Caco-2 (cell line): ENCODE results near the gene EIF3I. TPM values are rescaled to one million over a fixed set of nuclear protein-coding genes. Genes with fewer than 3 reads are reported as not detected.
A peak's percentile ranks its signal among the peaks of the same experiment; 100 is the strongest.

ENCODE experiments used
- BruUV-seq: library from RNA; stranded (reverse); fragments of 400-500 nt; replicated peaks from 2 replicates; lab custom pipeline; 2021; lab: Mats Ljungman, UMichigan
- CTCF ChIA-PET: fragments of 300-600 bp; sonication (Branson Sonifier 250); formaldehyde crosslinking; loops from one replicate; lab custom pipeline; 2022; ENCODE audit warnings: antibody characterized with exemption; lab: Charles Lee
- POLR2A ChIA-PET: fragments of 300-600 bp; sonication (Branson Sonifier 250); formaldehyde crosslinking; loops from one replicate; lab custom pipeline; 2022; ENCODE audit warnings: antibody characterized with exemption; lab: Charles Lee
- DNase-seq, 2 experiments: peaks; one replicate each; pipeline versions ENCODE4 v3.0.0 to v3.0.0-alpha.2; 2020 to 2022
- H3K27me3 ChIP-seq: replicated peaks from 2 replicates; pipeline ENCODE4 v1.6.0; 2011; ENCODE audit warnings: low read length; ENCODE audit not compliant: control insufficient read depth, insufficient read depth
- H3K36me3 ChIP-seq: 2 replicates; pipeline ENCODE4 v1.5.1; 2011; ENCODE audit warnings: low read length; ENCODE audit not compliant: control insufficient read depth, insufficient read depth
- H3K4me1 ChIP-seq: fragments of 250-450 bp; sonication (Bioruptor Pico); 2 replicates; pipeline ENCODE4 v1.5.1; 2020; ENCODE audit warnings: mild to moderate bottlenecking
- H3K4me3 ChIP-seq: 2 replicates; pipeline ENCODE4 v1.5.1; 2011; ENCODE audit warnings: low read depth, mild to moderate bottlenecking, control low read depth, low read length
- H3K9me3 ChIP-seq: fragments of 250-450 bp; sonication (Bioruptor Pico); 2 replicates; pipeline ENCODE4 v1.5.1; 2020; ENCODE audit warnings: mild to moderate bottlenecking, moderate library complexity
- H3K27ac Mint-ChIP-seq: one replicate; pipeline ENCODE4 v1.8.0; 2022; ENCODE audit warnings: mixed read lengths; ENCODE audit not compliant: unreplicated experiment
- H3K27me3 Mint-ChIP-seq: one replicate; pipeline ENCODE4 v1.8.0; 2022; ENCODE audit warnings: mixed read lengths; ENCODE audit not compliant: insufficient read depth, unreplicated experiment
- H3K36me3 Mint-ChIP-seq: one replicate; pipeline ENCODE4 v1.8.0; 2022; ENCODE audit warnings: mild to moderate bottlenecking, mixed read lengths; ENCODE audit not compliant: insufficient read depth, unreplicated experiment
- H3K4me1 Mint-ChIP-seq: one replicate; pipeline ENCODE4 v1.8.0; 2022; ENCODE audit warnings: low read depth, mixed read lengths; ENCODE audit not compliant: unreplicated experiment
- H3K4me3 Mint-ChIP-seq: one replicate; pipeline ENCODE4 v1.8.0; 2022; ENCODE audit warnings: mild to moderate bottlenecking, moderate library complexity, mixed read lengths; ENCODE audit not compliant: unreplicated experiment
- H3K9me3 Mint-ChIP-seq: one replicate; pipeline ENCODE4 v1.8.0; 2022; ENCODE audit warnings: mixed read lengths; ENCODE audit not compliant: unreplicated experiment
- CTCF ChIP-seq, 2 experiments: fragments of 200-600 bp in 1 of 2; IDR thresholded peaks; 1 replicate in 1 of 2; 2 replicates in 1 of 2; pipeline versions ENCODE4 v1.5.1 to v1.8.0; 2011 to 2022; ENCODE audit warnings: antibody characterized with exemption in 1 of 2, control low read depth in 1 of 2, inconsistent platforms in 1 of 2, low read depth in 1 of 2, low read length in 1 of 2, mild to moderate bottlenecking in 1 of 2, moderate library complexity in 1 of 2; ENCODE audit not compliant: insufficient read depth in 1 of 2, severe bottlenecking in 1 of 2, unreplicated experiment in 1 of 2
- intact Hi-C: fragments of 100-400 bp; cut with micrococcal nuclease; formaldehyde crosslinking; loops from one replicate; pipeline ENCODE4 v1.10.0; 2022; ENCODE audit not compliant: unreplicated experiment
- total RNA-seq: library from RNA; stranded (reverse); gene quantifications from 2 replicates; pipeline ENCODE4 v1.2.3, GENCODE V29; 2022

The EIF3I gene
- total RNA-seq, 1 experiment from 2014 or later, result 128 TPM

GRCh38 chr1:32266921-32267591, 44.8 kb downstream of the EIF3I start:
- H3K4me3 ChIP-seq, result no peak overlapping the region
- TF ChIP-seq CTCF (IDR thresholded peaks at IDR 0.05; ENCODE audit: insufficient read depth in 1 of 2, low read depth in 1 of 2, low read length in 1 of 2, severe bottlenecking in 1 of 2, unreplicated experiment in 1 of 2), result no peak
- DNase-seq, result peak in 1 of 2 experiments; percentile 9
- no peak overlapping the region for H3K4me3 Mint-ChIP-seq
- H3K27me3 ChIP-seq, result no peaks in the 10 kb centered on the region
- intact Hi-C loops, result no loop called here
- H3K27ac Mint-ChIP-seq, result no peak overlapping the region
- no TSS peak for BruUV-seq
- ChIA-PET POLR2A (no interaction called here), CTCF (no interaction called here)
- H3K4me1 ChIP-seq, result peaks cover 4% of the 10 kb centered on the region; the same call in 1 of the 2 replicates
- H3K27me3 Mint-ChIP-seq, result no peaks in the 10 kb centered on the region
- no peaks in the 10 kb centered on the region for H3K9me3 ChIP-seq
- no peaks in the 10 kb centered on the region for H3K36me3 ChIP-seq
- no peaks in the 10 kb centered on the region for H3K36me3 Mint-ChIP-seq
- H3K4me1 Mint-ChIP-seq, result peaks cover 7% of the 10 kb centered on the region
- no peaks in the 10 kb centered on the region for H3K9me3 Mint-ChIP-seq

- Histone ChIP-seq H3K36me3 (no peaks in the 10 kb centered on the region), H3K27me3 (no peaks in the 10 kb centered on the region), H3K9me3 (no peaks in the 10 kb centered on the region), H3K4me1 (peaks cover 4% of the 10 kb centered on the region; the same call in 1 of the 2 replicates), H3K4me3 (no peak overlapping the region)
- Mint-ChIP-seq H3K27me3 (no peaks in the 10 kb centered on the region), H3K4me3 (no peak overlapping the region), H3K36me3 (no peaks in the 10 kb centered on the region), H3K9me3 (no peaks in the 10 kb centered on the region), H3K4me1 (peaks cover 7% of the 10 kb centered on the region), H3K27ac (no peak overlapping the region)
- no peak for TF ChIP-seq CTCF (IDR thresholded peaks at IDR 0.05; ENCODE audit: insufficient read depth in 1 of 2, low read depth in 1 of 2, low read length in 1 of 2, severe bottlenecking in 1 of 2, unreplicated experiment in 1 of 2)
- intact Hi-C loops, result no loop called here
- DNase-seq, result no peak
- CTCF ChIA-PET, result no interaction called here
- no TSS peak for BruUV-seq
- POLR2A ChIA-PET, result no interaction called here
Measured at GRCh38 chr1:32269744-32270143, 47.5 kb downstream of the EIF3I start.

GRCh38 chr1:32272557-32273390, 50.6 kb downstream of the EIF3I start:
- CTCF ChIA-PET, result no interaction called here
- POLR2A ChIA-PET, result no interaction called here

More at GRCh38 chr1:32272557-32273390, 50.6 kb downstream of the EIF3I start:
- no peaks in the 10 kb centered on the region for H3K27me3 Mint-ChIP-seq
- H3K27me3 ChIP-seq, result no peaks in the 10 kb centered on the region
- H3K4me1 ChIP-seq, result no peaks in the 10 kb centered on the region
- peak overlapping the region; percentile 48 for H3K27ac Mint-ChIP-seq
- no peak overlapping the region for H3K4me3 ChIP-seq
- intact Hi-C loops, result no loop called here
- H3K4me1 Mint-ChIP-seq, result no peaks in the 10 kb centered on the region
- no peaks in the 10 kb centered on the region for H3K36me3 ChIP-seq
- no peak for DNase-seq
- H3K4me3 Mint-ChIP-seq, result no peak overlapping the region
- no peaks in the 10 kb centered on the region for H3K9me3 ChIP-seq
- no peak for TF ChIP-seq CTCF (IDR thresholded peaks at IDR 0.05; ENCODE audit: insufficient read depth in 1 of 2, low read depth in 1 of 2, low read length in 1 of 2, severe bottlenecking in 1 of 2, unreplicated experiment in 1 of 2)
- H3K36me3 Mint-ChIP-seq, result no peaks in the 10 kb centered on the region
- no TSS peak for BruUV-seq
- no peaks in the 10 kb centered on the region for H3K9me3 Mint-ChIP-seq
